NB4 (cell line): ENCODE data around the gene TMEM101.
"Not testable (repeated sequence)": the region's sequence is repeated elsewhere in the genome, so short reads cannot be mapped to it uniquely, and the experiment has no call there.

Experiments used
- MYC ChIP-seq: IDR thresholded peaks from 2 replicates; pipeline ENCODE4 v1.6.1; 2011; ENCODE audit warnings: low read depth, low read length
- POLR2A ChIP-seq: IDR thresholded peaks from 2 replicates; pipeline ENCODE4 v1.6.1; 2011; ENCODE audit warnings: mild to moderate bottlenecking; ENCODE audit not compliant: insufficient read length; ENCODE audit errors: extremely low read depth
- TF ChIP-seq, protein P1 (sequence below): IDR thresholded peaks from one replicate; pipeline ENCODE4 v1.5.1; 2012; ENCODE audit warnings: low read depth, low read length

GRCh38 chr17:43961292-43961691, 53.5 kb downstream of the TMEM101 start:
- TF ChIP-seq, protein P1, sequence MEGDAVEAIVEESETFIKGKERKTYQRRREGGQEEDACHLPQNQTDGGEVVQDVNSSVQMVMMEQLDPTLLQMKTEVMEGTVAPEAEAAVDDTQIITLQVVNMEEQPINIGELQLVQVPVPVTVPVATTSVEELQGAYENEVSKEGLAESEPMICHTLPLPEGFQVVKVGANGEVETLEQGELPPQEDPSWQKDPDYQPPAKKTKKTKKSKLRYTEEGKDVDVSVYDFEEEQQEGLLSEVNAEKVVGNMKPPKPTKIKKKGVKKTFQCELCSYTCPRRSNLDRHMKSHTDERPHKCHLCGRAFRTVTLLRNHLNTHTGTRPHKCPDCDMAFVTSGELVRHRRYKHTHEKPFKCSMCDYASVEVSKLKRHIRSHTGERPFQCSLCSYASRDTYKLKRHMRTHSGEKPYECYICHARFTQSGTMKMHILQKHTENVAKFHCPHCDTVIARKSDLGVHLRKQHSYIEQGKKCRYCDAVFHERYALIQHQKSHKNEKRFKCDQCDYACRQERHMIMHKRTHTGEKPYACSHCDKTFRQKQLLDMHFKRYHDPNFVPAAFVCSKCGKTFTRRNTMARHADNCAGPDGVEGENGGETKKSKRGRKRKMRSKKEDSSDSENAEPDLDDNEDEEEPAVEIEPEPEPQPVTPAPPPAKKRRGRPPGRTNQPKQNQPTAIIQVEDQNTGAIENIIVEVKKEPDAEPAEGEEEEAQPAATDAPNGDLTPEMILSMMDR, result not testable (repeated sequence)
- TF ChIP-seq MYC, POLR2A: not testable (repeated sequence)
